Hepatocyte (in vitro differentiated cells): ENCODE results near the gene CAMK1G. TPM values are rescaled to one million over a fixed set of nuclear protein-coding genes. Genes with fewer than 3 reads are reported as not detected.

Experiments
- DNase-seq: peaks from one replicate; pipeline ENCODE4 v3.0.0-alpha.2; 2016; ENCODE audit warnings: low spot score
- H2AFZ ChIP-seq: fragments of 200-600 bp; sonication (generic); 2 replicates; pipeline ENCODE4 v1.6.0; 2016; ENCODE audit warnings: antibody characterized with exemption, mild to moderate bottlenecking
- H3K27ac ChIP-seq: fragments of 200-600 bp; sonication (generic); 2 replicates; pipeline ENCODE4 v1.5.1; 2016; ENCODE audit warnings: mild to moderate bottlenecking
- H3K27me3 ChIP-seq: fragments of 200-600 bp; sonication (generic); 2 replicates; pipeline ENCODE4 v1.6.1; 2016
- H3K36me3 ChIP-seq: fragments of 200-600 bp; sonication (generic); replicated peaks from 2 replicates; pipeline ENCODE4 v1.5.1; 2016; ENCODE audit warnings: low read depth; ENCODE audit not compliant: insufficient read depth
- H3K4me1 ChIP-seq: fragments of 200-600 bp; sonication (generic); 2 replicates; pipeline ENCODE4 v1.5.1; 2016; ENCODE audit warnings: mild to moderate bottlenecking, moderate library complexity; ENCODE audit not compliant: insufficient read depth
- H3K4me2 ChIP-seq: fragments of 200-600 bp; sonication (generic); 2 replicates; pipeline ENCODE4 v1.6.0; 2016
- H3K4me3 ChIP-seq: fragments of 200-600 bp; sonication (generic); 2 replicates; pipeline ENCODE4 v1.5.1; 2016; ENCODE audit warnings: mild to moderate bottlenecking
- H3K79me2 ChIP-seq: fragments of 200-600 bp; sonication (generic); 2 replicates; pipeline ENCODE4 v1.6.0; 2017; ENCODE audit warnings: mild to moderate bottlenecking
- H3K9me2 ChIP-seq: fragments of 200-600 bp; sonication (generic); replicated peaks from 2 replicates; pipeline ENCODE4 v1.6.0; 2017; ENCODE audit warnings: mild to moderate bottlenecking; ENCODE audit not compliant: insufficient read depth
- H3K9me3 ChIP-seq: fragments of 200-600 bp; sonication (generic); 2 replicates; pipeline ENCODE4 v1.5.1; 2016; ENCODE audit warnings: low read depth, mild to moderate bottlenecking
- H4K20me1 ChIP-seq: fragments of 200-600 bp; sonication (generic); 2 replicates; pipeline ENCODE4 v1.6.0; 2016; ENCODE audit warnings: mild to moderate bottlenecking; ENCODE audit not compliant: insufficient read depth, poor library complexity, severe bottlenecking
- CTCF ChIP-seq: fragments of 200-600 bp; sonication (generic); IDR thresholded peaks from 2 replicates; pipeline ENCODE4 v1.5.1; 2016; ENCODE audit warnings: antibody characterized with exemption, mild to moderate bottlenecking; ENCODE audit not compliant: poor library complexity
- EZH2 ChIP-seq: fragments of 200-600 bp; sonication (generic); IDR thresholded peaks from 2 replicates; pipeline ENCODE4 v1.6.1; 2016; ENCODE audit warnings: antibody characterized with exemption, mild to moderate bottlenecking, borderline replicate concordance
- EZH2phosphoT487 ChIP-seq: fragments of 200-600 bp; sonication (generic); IDR thresholded peaks from one replicate; pipeline ENCODE4 v1.6.1; 2018; ENCODE audit warnings: antibody characterized with exemption, mild to moderate bottlenecking, low read depth, moderate library complexity; ENCODE audit not compliant: unreplicated experiment, severe bottlenecking
- WGBS: methylation state at CpG from one replicate; pipeline ENCODE4 v1.1.6; 2016; ENCODE audit warnings: low lambda C conversion rate; ENCODE audit errors: missing lambda C conversion rate; 5-methylcytosine and 5-hydroxymethylcytosine counted together
- polyA plus RNA-seq: library from polyadenylated mRNA; unstranded; fragments of >200 nt; fragmentation: Nextera tagmentation; extraction: Ambion mirVana; gene quantifications from 2 replicates; pipeline ENCODE4 v1.2.1, GENCODE V29; 2016
- total RNA-seq: library from RNA; depleted of rRNA; stranded (reverse); fragments of >200 nt; gene quantifications from 2 replicates; pipeline ENCODE4 v1.2.3, GENCODE V29; 2014

The CAMK1G gene
- total and polyA plus RNA-seq, 2 experiments from 2014 or later = 1.1 to 1.2 TPM

DNA sequence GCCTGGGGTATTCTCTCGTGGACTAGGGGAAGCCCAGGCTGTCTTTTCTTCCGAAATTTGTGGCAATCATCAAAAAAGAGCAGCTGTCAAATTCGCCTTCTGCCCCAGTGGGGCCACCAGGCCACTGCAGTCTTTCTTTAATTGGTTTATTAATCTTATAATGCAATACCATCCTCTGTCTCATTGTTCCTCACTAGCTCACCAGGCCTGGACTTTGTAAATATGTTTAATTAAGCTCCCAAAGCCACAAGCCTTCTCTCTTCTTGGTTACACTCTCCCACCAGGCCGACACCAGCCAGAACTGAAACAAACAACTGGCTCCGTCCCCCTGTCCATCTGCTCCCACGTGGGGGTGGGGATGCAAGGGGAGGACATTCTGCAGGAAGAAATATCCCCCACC is 22.0 kb upstream of the CAMK1G start:
- no peaks in the 10 kb centered on the region for H3K9me2 ChIP-seq
- H3K4me3 ChIP-seq = no peak overlapping the region
- H2AFZ ChIP-seq = no peak overlapping the region
- H3K36me3 ChIP-seq = no peaks in the 10 kb centered on the region
- no peak for TF ChIP-seq CTCF
- TF ChIP-seq EZH2phosphoT487 = no peak
- no peak for TF ChIP-seq EZH2
- H4K20me1 ChIP-seq = no peaks in the 10 kb centered on the region
- no peak overlapping the region for H3K27ac ChIP-seq
- WGBS = 66% methylated on average over 6 of the region's 6 CpGs
- no peaks in the 10 kb centered on the region for H3K27me3 ChIP-seq
- no peak for DNase-seq
- no peaks in the 10 kb centered on the region for H3K79me2 ChIP-seq
- H3K9me3 ChIP-seq = no peaks in the 10 kb centered on the region
- no peaks in the 10 kb centered on the region for H3K4me1 ChIP-seq
- no peak overlapping the region for H3K4me2 ChIP-seq

DNA sequence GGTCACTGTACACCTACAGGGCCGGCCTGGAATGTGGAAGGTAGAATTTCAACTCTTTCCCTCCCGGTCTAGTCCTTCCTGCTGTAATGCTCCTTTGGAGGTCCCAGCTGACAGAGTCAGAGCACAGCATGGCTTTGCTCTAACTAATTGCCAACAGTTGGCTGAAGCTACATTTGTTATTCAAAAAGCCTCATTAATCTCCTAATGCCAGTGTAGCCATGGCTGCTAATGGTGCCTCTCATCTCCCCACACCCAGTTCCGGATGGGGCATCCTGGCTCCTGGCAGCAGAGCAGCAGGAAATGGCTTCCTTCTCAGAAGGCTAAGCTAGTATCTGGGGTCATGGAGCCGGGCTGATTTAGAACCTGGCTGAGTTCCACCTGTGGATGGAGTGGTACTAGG is 18.7 kb upstream of the CAMK1G start:
- no peaks in the 10 kb centered on the region for H3K4me1 ChIP-seq
- H3K4me3 ChIP-seq = no peak overlapping the region
- no peaks in the 10 kb centered on the region for H3K36me3 ChIP-seq
- H3K27me3 ChIP-seq = no peaks in the 10 kb centered on the region
- no peak overlapping the region for H2AFZ ChIP-seq
- no peaks in the 10 kb centered on the region for H4K20me1 ChIP-seq
- H3K9me2 ChIP-seq = no peaks in the 10 kb centered on the region
- TF ChIP-seq CTCF (no peak), EZH2phosphoT487 (no peak), EZH2 (no peak)
- H3K27ac ChIP-seq = no peak overlapping the region
- WGBS = 63% methylated on average over 4 of the region's 4 CpGs
- no peaks in the 10 kb centered on the region for H3K79me2 ChIP-seq
- no peak overlapping the region for H3K4me2 ChIP-seq
- DNase-seq = no peak
- no peaks in the 10 kb centered on the region for H3K9me3 ChIP-seq

DNA sequence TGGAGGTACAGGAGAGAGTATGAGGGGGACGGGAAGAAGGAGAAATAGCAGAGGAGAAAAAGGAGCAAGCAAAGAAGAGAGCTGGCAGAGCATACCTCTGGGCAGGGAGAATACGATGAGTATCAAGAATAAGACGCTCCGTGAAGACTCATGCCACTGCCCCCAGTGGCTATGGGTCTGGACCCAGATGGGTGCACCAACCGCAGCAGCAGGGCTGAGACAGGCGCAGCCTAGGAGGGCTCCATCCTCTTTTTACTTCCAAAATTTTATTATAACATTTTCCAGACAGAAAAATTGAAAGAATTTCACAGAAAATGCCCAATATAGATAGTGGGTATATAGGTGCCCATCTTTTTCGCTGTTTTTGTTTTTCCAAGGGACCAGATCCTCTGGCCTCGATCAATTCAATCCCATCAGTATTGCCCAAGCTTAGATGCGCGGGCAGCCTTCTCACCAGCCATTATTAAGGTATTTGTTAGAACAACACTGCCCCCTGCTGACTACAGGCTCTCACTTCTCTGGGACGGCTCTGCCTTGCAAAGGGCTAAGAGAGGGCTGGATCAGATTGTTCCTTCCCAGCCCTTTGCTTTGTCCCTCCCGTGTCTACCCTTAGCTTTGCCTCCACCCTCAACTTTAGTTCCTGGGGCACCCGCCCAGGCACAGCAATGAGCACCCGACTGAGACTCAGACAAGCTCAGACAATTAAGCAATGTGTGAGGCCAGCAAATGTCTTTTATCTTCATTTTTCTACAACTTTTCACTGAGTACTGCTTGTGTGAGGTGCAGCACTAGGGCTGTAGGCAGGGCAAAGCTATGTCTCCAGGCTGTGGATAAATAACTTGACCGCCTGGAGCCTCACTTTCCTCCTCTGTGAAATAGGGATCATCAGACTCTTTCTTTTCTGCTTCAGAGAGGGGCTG is 17.5 kb upstream of the CAMK1G start:
- H3K4me2 ChIP-seq = no peak overlapping the region
- no peak overlapping the region for H3K27ac ChIP-seq
- H3K79me2 ChIP-seq = no peaks in the 10 kb centered on the region
- no peak overlapping the region for H2AFZ ChIP-seq
- no peaks in the 10 kb centered on the region for H3K9me2 ChIP-seq
- no peaks in the 10 kb centered on the region for H3K4me1 ChIP-seq
- H4K20me1 ChIP-seq = no peaks in the 10 kb centered on the region
- 42% methylated on average over 15 of the region's 15 CpGs for WGBS
- DNase-seq = peak; percentile 94
- TF ChIP-seq EZH2 (no peak), CTCF (peak; percentile 84), EZH2phosphoT487 (no peak)
- no peaks in the 10 kb centered on the region for H3K9me3 ChIP-seq
- H3K27me3 ChIP-seq = no peaks in the 10 kb centered on the region
- no peak overlapping the region for H3K4me3 ChIP-seq
- no peaks in the 10 kb centered on the region for H3K36me3 ChIP-seq
